Measurements from ENCODE around the gene CDK3. TPM values are rescaled to one million over a fixed set of nuclear protein-coding genes. Genes with fewer than 3 reads are reported as not detected.

CDK3 gene
- total RNA-seq, 4 donors from 2014 or later, result 5.6 to 33.1 (median 9.6) TPM

GRCh38 chr17:76049239-76049638 lies 48.6 kb downstream of the CDK3 start:
- no peaks in the 10 kb centered on the region for H3K9me3 ChIP-seq
- no peak for DNase-seq (ENCODE audit: low spot score in 2 of 2)
- no peaks in the 10 kb centered on the region for H3K27me3 ChIP-seq
- H3K36me3 ChIP-seq, result peaks cover 72% of the 10 kb centered on the region
- no peak overlapping the region for H3K27ac ChIP-seq
- WGBS, result 89% methylated on average over 3 of the region's 3 CpGs
- H3K4me1 ChIP-seq, result peaks cover 41% of the 10 kb centered on the region
- no peak overlapping the region for H3K4me3 ChIP-seq
- no peak for TF ChIP-seq POLR2AphosphoS5 (IDR thresholded peaks at IDR 0.05)
- no peak for TF ChIP-seq POLR2A (IDR thresholded peaks at IDR 0.05)
- no peak for TF ChIP-seq EP300 (IDR thresholded peaks at IDR 0.05)
- no peak for TF ChIP-seq CTCF (IDR thresholded peaks at IDR 0.05)

GRCh38 chr17:76049836-76050537 lies 49.3 kb downstream of the CDK3 start:
- H3K4me1 ChIP-seq, result peaks cover 41% of the 10 kb centered on the region

GRCh38 chr17:76050538-76051467 lies 50.1 kb downstream of the CDK3 start:
- Histone ChIP-seq H3K4me1 (peaks cover 43% of the 10 kb centered on the region), H3K27me3 (no peaks in the 10 kb centered on the region), H3K36me3 (peaks cover 72% of the 10 kb centered on the region), H3K27ac (peak overlapping the region; percentile 67), H3K9me3 (no peaks in the 10 kb centered on the region), H3K4me3 (no peak overlapping the region)
- no peak for TF ChIP-seq POLR2AphosphoS5 (IDR thresholded peaks at IDR 0.05)
- no peak for TF ChIP-seq CTCF (IDR thresholded peaks at IDR 0.05)
- TF ChIP-seq POLR2A (IDR thresholded peaks at IDR 0.05), result no peak
- TF ChIP-seq EP300 (IDR thresholded peaks at IDR 0.05), result no peak
- 73% methylated on average over 11 of the region's 11 CpGs for WGBS
- no peak for DNase-seq (ENCODE audit: low spot score in 2 of 2)

More at GRCh38 chr17:76049836-76050537, 49.3 kb downstream of the CDK3 start:
- H3K4me3 ChIP-seq, result no peak overlapping the region
- DNase-seq (ENCODE audit: low spot score in 2 of 2), result no peak
- no peaks in the 10 kb centered on the region for H3K9me3 ChIP-seq
- WGBS, result 90% methylated on average over 15 of the region's 15 CpGs
- peaks cover 72% of the 10 kb centered on the region for H3K36me3 ChIP-seq
- no peaks in the 10 kb centered on the region for H3K27me3 ChIP-seq
- TF ChIP-seq POLR2AphosphoS5 (IDR thresholded peaks at IDR 0.05), result no peak
- TF ChIP-seq POLR2A (IDR thresholded peaks at IDR 0.05), result no peak
- no peak for TF ChIP-seq CTCF (IDR thresholded peaks at IDR 0.05)
- no peak for TF ChIP-seq EP300 (IDR thresholded peaks at IDR 0.05)
- H3K27ac ChIP-seq, result no peak overlapping the region

- peaks cover 72% of the 10 kb centered on the region for H3K36me3 ChIP-seq
- peaks cover 51% of the 10 kb centered on the region for H3K4me1 ChIP-seq
- H3K27ac ChIP-seq, result no peak overlapping the region
- 81% methylated on average over 6 of the region's 6 CpGs for WGBS
- TF ChIP-seq EP300 (IDR thresholded peaks at IDR 0.05), result no peak
- TF ChIP-seq CTCF (IDR thresholded peaks at IDR 0.05), result no peak
- no peak for TF ChIP-seq POLR2AphosphoS5 (IDR thresholded peaks at IDR 0.05)
- no peak for TF ChIP-seq POLR2A (IDR thresholded peaks at IDR 0.05)
- H3K9me3 ChIP-seq, result no peaks in the 10 kb centered on the region
- DNase-seq (ENCODE audit: low spot score in 2 of 2), result no peak
- H3K27me3 ChIP-seq, result no peaks in the 10 kb centered on the region
- no peak overlapping the region for H3K4me3 ChIP-seq
Measured at GRCh38 chr17:76051561-76051960, 50.9 kb downstream of the CDK3 start.
